Activated T-helper 1 cell treated with Interleukin-2 at 50 U/mL for 16 hours (primary cell): ENCODE results near the gene CLIC4.
"Not testable (repeated sequence)": the region's sequence is repeated elsewhere in the genome, so short reads cannot be mapped to it uniquely, and the experiment has no call there.

ENCODE experiments used
- DNase-seq: peaks from one replicate; pipeline ENCODE4 v3.0.0-alpha.2; 2020; ENCODE audit warnings: low read depth

CLIC4 gene

DNA sequence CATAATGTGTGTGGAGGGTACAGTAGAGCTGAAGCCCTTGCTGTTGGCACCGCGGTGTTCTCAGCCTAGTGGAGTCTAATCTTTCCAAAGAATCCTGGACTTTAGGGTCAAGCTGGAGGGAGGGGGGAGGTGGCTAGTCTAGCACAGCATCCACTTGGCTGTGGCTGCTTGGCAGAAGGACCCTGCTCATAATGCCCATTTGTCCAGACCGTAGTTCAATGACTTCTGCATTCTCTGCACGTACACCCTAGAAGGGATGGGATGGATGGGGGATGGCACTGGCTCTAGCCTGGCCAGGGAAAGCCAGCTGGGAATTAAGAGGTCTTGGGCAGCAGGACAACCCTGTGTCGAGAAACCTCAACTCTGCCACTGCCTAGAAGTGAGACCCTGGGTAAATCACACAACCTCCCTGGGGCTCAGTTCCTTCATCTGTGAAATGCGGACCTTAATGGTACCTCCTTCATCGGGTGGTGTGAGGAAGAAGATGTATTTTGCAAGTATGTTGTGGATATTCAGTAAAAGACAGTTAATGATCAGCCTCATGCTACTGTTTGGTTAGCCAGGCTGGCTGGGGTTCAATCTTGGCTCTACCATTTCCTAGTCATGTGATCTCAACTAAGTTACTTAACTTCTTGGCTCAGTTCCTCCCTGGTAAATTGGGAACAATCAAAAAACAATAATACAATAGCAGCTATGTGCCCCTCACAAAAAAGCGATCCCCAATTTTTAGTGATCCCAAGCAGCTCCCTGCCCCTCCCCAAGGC lies 27.2 kb upstream of the CLIC4 start:
- no peak for DNase-seq

DNA sequence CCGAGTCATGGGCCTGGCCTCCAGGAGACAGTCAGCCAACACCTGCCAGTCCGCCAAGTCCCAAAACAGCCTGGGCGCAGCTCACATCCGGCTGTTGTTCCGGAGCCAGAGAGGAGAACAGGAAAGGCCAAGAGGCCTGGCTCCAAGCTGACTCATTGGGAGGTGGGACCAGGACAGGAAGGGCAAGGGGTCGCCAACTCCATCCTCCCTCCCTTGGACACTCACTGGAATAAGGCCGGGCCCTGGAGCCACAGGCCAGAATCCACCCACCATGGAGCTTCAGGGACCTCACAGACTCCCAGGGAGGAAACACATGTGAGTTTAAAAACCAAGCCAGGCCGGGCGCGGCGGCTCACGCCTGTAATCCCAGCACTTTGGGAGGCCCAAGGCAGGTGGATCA lies 25.1 kb upstream of the CLIC4 start:
- DNase-seq = no peak

DNA sequence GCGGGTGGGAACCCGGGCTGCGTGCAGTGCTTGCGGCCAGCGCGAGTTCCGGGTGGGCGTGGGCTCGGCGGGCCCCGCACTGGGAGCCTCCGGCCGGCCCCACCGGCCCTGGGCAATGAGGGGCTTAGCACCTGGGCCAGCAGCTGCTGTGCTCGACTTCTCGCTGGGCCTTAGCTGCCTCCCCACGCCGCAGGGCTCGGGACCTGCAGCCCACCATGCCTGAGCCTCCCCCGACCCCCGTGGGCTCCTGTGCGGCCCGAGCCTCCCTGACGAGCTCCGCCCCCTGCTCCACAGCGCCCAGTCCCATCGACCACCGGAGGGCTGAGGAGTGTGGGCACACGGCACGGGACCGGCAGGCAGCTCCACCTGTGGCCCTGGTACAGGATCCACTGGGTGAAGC lies 23.7 kb upstream of the CLIC4 start:
- DNase-seq = no peak

DNA sequence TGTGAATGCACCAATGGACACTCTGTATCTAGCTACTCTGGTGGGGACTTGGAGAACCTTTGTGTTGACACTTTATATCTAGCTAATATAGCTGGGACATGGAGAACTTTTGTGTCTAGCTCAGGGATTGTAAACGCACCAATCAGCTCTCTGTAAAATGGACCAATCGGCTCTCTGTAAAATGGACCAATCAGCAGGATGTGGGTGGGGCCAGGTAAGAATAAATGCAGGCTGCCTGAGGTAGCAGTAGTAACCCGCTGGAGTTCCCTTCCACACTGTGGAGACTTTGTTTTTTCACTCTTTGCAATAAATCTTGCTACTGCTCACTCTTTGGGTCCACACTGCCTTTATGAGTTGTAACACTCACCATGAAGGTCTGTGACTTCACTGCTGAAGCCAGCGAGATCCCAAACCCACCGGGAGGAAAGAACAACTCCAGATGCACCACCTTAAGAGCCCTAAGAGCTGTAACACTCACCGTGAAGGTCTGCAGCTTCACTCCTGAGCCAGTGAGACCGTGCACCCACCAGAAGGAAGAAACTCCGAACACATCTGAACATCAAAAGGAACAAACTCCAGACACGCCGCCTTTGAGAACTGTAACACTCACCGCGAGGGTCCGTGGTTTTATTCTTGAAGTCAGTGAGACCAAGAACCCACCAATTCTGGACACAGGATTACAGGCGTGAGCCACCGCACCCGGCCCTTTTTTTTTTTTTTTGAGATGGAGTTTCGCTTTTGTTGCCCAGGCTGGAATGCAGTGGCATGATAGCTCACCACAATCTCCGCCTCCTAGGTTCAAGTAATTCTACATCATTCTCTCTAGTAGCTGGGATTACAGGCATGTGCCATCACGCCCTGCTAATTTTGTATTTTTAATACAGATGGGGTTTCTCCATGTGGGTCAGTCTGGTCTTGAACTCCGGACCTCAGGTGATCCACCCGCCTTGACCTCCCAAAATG lies 22.9 kb upstream of the CLIC4 start:
- not testable (repeated sequence) for DNase-seq

DNA sequence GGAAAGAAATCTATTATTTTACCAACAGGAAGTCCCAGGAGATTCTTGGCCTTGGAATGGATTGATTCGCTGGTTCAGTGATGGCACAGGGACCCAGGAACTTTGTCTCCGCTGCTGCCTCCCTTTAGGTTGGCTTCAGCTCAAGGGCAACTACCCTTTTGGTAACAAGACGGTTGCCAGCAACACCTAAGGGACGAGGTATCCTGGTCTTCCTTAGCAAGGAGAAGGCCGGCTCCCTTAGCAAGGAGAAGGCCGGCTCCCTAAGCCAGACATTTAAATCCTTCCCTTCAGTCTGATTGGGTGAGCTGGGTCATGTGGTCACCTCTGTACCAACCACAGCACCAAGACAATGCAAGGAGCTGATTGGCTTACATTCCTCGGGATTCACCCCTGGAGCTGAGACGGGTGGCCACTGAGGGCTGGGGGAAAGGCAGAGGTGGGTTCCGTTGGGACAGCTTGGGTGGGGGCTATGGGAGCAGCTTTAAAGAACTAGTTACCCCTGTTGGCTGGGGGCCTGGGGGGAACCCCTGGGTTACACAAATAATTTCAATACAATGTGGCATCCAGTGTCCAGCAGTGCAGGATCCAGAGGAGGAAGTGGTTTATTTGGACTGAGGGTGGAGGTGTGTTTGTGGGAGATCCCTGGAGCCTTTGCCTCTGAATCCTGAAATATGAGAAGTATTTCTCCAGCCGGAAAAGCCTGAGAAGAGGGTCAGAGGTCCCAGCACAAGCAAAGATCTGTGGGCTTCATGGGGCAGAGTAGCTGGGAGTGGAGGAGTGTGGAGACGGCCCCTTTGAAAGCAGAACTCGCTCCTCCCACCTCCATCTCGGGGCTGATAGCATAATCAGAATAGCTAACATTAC lies 20.7 kb upstream of the CLIC4 start:
- DNase-seq = no peak

DNA sequence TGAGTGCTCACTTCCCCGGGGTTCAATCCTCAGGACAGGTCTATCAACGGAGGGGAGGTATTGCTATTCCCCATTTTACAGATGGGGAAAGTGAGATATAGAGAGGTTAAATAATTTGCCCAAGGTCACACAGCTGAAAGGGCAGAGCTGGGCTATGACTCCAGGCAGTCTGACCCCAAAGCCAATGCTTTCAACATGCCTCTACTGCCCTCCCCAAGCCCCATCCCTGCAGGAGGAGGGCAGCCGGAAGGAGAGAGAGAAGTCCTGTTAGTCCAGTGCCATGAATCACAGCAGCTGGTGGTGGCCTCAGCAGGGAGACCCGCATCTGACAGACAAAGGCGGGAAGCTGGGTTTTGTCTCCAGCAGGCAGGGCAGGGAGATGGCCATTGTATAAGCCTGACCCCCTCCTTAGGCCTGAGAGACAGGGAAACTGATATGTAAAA lies 20.0 kb upstream of the CLIC4 start:
- no peak for DNase-seq

DNA sequence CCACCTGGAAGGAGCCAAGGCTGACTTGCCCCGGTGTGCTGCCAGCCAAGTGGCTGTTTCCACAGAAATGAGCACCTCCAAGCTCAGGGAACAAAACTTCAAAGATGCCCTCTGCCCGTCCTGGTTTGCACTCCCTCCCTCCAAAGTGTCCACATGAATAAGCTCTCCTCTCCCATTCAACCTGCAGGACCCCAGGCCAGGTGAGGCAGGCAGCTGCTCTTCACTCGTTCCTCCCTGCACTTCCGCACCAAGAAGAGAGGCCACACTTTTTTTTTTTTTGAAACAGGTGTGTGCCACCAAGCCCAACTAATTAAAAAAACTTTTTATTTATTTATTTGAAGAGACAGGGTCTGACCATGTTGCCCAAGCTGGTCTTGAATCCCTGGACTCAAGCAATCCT lies 18.5 kb upstream of the CLIC4 start:
- DNase-seq = no peak

DNA sequence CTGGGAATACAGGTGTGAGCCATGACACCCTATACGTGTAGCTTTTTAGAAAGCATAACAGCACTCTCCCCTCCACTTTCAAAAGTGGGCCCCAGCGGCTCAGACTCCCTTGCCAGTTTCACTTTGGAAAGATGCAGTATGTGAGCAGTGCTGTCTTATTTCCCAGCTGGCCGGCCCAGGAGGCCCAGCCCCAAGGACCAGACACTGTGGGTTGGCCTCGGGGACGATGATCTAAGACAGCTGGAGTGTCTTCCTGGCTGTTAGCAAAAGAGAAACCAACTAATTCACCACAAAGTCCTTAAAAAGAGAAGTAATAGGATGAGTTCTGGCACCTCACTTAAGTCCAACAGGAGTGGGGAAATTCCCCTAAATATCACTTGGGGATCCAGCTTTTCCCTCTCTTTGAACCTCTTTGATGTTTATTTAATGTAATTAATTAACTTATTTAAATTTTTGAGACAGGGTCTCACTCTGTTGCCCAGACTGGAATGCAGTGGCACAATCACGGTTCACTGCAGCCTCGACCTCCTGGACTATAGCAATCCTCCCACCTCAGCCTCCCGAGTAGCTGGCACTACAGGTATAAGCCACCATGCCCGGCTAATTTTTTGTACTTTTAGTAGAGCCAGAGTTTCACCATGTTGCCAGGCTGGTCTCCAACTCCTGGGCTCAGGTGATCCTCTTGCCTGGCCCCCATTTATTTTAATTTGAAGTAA lies 17.6 kb upstream of the CLIC4 start:
- DNase-seq = no peak

DNA sequence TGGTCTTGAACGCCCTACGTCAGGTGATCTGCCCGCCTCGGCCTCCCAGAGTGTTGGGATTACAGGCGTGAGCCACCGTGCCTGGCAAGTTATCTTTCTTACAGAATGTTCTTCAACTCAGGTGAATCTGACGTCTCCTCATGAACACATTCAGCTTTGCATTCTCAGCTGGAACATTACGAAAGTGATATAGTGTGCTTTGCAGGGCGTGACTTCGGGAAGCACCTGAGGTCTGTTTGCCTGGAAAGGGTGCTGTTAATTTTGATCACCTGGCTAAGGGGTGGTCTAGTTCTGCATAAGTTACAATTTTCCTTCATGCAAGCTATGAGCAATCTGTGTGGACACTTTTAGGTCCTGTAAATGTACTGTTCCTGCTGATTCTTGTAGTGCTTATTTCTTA lies 16.3 kb upstream of the CLIC4 start:
- no peak for DNase-seq

DNA sequence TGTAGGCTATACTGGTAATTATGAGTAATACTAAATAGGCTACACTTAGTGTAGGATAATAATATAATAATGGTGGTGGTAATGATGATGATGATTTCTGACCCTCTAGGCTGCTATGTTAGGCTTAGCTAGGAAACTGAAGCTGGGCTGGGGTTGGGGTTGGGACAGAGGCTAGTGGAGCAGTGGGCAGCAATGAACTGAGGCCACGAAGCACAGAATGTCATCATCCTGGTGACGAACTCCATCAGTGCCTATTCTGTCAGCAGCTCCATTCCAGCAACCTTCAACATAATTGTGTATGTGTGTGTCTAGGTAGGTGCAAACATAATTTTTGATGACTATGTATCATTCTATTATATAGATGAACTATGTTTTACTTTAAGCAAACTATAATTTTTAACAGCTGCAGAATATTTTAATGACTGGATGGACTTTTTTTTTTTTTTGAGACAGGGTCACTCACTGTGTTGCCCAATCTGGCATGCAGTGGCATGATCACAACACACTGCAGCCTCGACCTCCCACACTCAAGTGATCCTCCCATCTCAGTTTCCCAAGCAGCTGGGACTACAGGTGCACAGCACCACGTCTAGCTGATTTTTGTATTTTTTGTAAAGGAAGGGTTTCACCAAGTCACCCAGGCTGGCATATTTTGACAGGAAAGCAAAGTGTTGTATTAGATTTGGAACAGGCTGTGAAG lies 12.9 kb upstream of the CLIC4 start:
- DNase-seq = no peak

DNA sequence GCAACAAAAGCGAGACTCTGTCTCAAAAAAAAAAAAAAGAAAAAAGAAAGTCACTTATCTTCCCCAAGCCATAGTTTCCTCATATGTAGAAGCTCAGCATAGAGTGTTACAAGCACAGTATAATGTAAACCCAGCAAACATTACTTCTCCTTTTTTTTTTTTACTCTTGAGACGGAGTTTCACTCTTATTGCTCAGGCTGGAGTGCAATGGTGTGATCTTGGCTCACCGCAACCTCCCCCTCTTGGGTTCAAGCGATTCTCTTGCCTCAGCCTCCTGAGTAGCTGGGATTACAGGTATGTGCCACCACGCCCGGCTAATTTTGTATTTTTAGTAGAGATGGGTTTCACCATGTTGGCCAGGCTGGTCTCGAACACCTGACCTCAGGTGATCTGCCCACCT lies 11.9 kb upstream of the CLIC4 start:
- DNase-seq = not testable (repeated sequence)

DNA sequence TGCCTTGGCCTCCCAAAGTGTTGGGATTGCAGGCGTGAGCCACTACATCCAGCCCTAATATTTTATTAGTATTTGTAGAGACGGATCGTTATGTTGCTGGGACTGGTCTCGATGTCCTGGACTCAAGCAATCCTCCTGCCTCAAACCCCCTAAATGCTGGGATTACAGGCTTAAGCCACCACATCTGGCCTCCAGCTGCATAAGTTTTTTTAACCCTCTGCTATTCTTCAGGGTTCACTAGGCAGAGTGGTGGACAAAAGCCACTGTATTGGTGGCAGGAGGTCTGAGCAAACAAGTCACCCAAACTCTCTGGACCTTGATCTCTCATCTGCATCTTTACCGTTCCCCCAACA lies 10.1 kb upstream of the CLIC4 start:
- no peak for DNase-seq

DNA sequence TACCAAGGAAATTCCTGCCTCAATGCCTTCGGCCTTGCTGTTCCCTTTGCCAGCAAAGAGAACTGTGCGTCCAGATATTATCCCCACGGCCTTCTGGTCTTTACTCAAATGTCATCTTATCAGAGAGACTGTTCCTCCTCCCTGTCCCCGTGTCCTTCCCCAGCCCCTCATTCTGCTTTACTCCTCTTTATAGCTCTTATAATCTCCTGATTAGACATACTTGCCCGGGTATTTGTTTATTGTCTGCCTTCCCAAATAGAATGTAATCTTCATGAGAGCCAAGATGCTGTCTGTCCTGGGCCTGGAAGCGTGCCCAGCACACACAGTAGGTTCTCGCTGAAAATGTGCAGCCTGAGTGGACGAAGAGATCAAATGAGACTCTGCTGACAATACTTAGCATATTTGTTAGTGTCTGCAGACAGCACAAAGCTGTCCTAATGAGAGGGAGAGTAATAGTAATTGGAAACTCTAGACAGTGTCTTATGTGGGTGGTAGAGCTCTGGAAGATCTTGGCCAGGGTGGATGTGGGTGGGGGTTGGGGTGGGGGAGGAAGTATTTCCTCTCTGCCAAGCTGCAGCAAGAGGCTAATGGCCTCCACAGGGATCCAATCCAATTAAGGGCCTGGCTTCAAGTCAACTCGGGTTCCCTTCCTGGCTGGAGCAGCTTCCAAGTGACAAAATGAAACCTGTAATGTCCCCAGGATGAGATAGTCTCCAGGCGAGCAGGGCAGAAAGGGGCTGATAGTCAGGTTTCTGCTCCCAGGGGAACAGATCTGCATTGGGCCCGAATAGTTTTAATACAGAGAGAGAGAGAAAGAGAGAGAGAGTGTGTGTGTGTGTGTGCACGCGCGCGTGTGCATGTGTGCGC lies 9.5 kb upstream of the CLIC4 start:
- DNase-seq = no peak

DNA sequence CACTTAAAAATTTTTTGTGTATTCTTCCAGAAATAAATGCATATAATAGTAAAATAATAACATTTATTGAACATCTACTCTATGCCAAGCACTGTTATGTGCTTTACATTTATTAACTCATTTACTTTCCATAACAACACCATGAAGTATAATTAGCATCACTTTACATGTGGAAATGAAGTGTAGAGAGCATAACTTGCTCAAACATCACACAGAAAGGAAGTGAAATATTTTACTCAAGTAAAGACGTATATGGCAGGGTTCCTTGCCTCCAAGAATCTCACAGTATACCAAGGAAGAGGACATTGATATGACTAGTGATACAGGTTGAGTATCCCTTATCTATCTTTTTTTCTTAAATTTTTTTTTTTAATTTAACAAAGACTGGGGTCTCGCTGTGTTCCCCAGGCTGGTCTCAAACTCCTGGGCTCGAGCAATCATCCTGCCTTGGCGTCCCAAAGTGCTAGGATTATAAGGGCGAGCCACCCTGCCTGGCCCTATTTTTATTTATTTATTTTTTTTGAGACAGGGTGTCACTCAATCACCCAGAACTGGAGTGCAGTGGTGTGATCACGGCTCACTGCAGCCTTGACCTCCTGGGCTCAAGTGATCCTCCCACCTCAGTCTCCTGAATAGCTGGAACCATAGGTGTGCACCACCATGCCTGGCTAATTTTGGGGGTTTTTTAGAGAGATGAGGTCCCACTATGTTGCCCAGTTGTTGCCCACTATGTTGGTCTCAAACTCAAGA lies 7.7 kb upstream of the CLIC4 start:
- no peak for DNase-seq

DNA sequence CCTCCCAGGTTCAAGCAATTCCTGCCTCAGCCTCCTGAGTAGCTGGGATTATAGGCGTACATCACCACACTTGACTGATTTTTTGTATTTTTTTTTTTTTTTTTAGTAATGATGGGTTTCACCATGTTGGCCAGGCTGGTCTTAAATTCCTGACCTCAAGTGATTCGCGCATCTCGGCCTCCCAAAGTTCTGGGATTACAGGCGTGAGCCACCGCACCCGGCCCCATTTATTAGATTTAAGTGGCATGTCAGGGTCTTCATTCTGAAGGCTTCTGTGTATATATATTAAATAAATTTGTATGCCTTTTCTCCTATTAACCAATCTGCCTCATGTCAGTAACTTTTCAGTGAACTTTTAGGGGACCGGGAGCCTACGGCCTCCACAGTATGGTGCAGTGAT lies 6.0 kb upstream of the CLIC4 start:
- DNase-seq = no peak

DNA sequence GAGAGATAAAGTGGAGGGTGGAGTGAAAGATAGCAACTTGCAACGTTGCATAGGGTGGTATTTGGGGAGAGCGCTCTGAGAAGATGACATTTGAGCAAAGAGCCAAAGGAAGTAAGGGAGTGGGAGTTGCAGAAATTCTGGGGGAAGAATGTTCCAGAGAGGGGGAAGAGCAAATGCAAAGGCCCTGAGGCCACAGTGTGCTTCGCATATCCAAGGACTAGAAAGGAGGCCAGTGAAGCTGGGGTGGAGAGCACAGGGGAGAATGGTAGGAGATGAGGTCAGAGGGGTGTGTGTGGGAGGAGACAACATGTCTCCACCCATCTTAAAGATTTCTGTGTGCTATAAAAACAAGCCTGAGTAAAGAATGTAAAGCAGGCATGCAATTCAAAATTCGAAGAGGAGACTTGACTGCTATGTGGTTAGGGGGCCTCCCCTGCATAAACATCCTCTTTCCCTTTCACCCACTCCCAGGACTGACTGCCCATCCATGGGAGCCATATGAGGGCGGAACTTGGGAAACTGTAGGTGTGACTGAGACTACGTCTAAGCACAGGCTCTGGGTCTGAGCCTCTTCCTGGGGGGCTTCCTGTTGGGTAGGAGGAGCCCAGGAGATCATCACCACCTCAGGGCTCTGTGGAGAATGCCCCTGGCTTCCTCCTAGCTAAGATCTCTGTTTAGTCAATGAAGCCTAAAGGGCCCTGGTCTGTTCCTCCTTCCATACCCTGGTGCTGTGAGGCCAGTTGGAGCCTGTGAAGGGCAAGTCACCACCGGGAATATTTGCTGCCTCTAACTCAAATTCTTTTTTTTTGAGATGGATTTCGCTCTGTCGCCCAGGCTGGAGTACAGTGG lies 2.9 kb upstream of the CLIC4 start:
- no peak for DNase-seq

DNA sequence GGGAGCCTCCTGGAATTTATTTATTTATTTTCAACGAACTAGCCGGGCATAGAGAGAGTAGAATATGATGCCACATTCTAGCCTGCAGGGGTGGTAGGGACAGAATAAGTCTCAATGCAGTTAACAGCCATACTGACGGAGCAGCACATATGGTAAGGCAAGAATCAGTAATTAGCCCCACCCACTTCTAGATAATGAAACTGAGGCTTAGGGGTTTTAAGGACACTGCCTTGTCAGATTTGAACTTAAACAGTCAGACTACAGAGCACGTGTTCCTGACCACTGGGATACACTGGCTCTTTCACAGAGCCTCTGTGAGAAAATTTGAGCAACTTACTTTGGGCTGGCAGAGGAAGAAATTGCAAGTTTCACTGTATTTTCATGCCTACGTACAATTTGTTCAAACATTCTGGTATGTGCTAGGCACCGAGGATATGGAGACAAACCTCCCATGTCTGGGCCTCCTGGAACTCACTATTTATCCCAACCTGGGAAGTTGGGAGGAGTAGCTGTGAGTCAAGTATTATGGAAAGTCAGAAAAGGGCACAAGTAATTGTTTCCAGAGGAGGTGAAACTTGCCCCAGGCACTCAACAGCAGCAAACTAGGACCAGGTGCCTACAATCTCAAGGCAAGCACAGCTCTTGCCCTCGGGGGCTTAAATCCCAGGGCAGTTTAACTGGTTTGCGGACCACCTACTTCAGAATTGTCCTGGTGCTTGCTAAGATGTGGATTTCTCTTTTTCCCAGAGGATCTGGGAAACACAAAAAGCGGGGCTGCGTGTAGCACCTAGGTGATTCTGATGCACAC lies 1.6 kb upstream of the CLIC4 start:
- DNase-seq = no peak
